GM10847 (cell line): ENCODE data around the gene DDX43.

Experiments used
- POLR2A ChIP-seq: IDR thresholded peaks from 2 replicates; pipeline ENCODE4 v1.6.1; 2011; ENCODE audit not compliant: insufficient read length; ENCODE audit errors: extremely low read depth

DDX43 gene

DNA sequence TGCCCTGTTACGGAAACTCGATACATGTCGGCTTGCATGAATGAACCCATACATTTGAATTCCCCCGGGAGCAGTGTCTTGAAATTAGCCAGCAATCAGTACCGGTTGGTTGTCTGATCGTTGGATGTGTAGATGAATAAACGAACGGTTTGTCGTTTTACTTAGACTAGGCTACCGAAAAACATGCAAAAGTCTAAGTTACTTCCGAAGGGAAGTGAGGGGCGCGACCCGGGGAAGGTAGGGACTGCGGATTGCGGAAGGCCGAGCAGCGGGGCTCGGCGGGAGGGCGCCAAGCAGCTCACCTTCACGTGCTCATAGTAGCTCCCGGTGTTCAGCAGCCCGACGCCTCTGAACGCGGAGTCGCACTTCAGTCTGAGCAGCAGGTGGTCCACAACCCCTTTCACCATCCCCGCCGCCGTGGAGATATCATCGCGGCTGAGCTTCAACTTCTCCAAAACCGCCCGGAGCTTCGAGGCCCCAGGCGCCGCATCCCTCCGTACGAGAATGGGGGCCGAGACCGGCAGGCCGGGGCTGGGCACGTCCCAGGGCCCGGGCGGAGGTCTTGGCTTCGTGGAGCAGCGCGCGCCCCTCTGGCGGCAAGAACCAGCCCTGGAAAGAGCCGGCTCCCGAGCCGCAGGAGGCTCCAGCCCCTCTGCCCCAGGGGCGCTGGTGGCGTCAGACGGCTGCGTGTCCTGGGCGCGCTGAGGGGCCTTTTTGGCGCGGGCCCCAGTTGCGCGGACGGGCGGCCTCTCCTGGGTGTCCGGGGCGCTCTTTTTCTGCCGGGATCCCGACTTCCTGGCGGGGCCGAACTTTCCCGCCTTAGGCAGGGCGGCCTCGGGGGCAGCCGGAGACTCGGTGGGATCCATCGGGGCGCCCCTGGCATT is 56.8 kb downstream of the DDX43 start:
- no peak for TF ChIP-seq POLR2A

DNA sequence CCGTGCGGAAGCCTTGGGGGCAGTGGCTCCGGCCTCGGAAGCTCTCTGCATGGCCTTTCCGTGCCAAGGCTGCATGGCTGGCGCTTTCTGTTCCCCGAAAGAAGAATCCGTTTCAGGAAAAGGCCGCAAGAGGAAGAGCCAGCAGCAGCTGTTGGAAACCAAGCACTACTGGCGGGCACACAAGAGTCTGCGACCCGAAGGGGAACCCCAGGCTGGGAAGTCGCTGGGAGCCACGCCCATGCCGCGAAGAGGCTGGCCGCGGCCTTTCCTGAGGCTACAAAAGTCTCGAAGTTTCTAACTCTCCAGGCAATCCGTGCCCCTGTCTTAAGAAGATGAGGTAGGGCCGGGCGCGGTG is 57.5 kb downstream of the DDX43 start, which contains the start of gene CGAS:
Gene CGAS, minus strand, starts transcription at position 191 of the 355 bp plus-strand sequence. Its CDS starts 116 bp downstream, at position 75.
- TF ChIP-seq POLR2A = peak; percentile 44

GRCh38 chr6:73455865-73456629 is 61.4 kb downstream of the DDX43 start:
- TF ChIP-seq POLR2A = no peak

- TF ChIP-seq POLR2A = no peak
These were observed 65.4 kb downstream of the DDX43 start for GRCh38 chr6:73460056-73460455.

DNA sequence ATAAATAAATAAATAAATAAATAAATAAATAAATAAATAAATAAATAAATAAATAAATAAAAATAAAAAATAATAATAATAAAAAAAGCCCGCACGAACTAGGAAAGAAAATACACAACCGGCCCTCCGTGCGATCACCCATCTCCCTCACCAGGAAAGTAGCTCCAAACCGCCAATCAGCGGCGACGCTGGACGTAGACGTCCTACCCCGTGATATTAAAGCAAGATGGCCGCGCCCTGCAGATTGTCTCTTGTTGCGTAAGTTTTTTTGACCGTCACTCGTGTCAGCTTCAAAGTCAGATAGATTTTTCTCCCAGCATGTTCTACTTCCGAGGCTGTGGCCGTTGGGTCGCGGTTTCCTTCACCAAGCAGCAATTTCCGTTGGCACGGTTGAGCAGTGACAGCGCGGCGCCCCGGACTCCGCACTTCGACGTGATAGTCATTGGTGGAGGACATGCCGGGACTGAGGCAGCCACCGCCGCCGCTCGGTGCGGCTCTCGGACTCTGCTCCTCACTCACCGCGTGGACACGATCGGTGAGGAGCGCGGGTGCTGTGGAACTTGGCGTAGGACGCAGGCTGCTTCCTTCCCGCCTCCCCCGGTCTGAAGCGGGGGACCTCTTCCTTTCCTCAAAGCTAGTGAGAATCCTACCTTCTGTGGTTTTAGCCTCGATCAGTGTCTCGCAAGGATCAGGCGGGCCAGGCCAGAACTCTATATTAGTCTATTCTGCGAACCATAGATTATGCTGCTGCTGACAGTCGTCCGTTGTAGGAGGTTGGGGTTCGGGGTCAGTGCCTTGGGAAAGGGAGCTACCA is 67.1 kb downstream of the DDX43 start, which contains the start of gene MTO1:
Gene MTO1, plus strand, starts transcription at position 201 of the 814 bp plus-strand sequence. Its CDS starts 118 bp downstream, at position 319.
- TF ChIP-seq POLR2A = peak; percentile 67
